GM18951 (cell line): Measurements from ENCODE around the gene RANBP17.

Experiments
- POLR2A ChIP-seq: IDR thresholded peaks from 4 replicates; pipeline ENCODE4 v1.6.1; 2011; ENCODE audit warnings: mild to moderate bottlenecking; ENCODE audit not compliant: insufficient read length, insufficient read depth; ENCODE audit errors: extremely low read depth
- in situ Hi-C: fragments of 300-500 bp; cut with MboI; formaldehyde crosslinking; loops from one replicate; pipeline ENCODE4 v1.12.0; 2022; ENCODE audit warnings: low sequenced_read_pairs, mixed read lengths, inconsistent platforms; ENCODE audit not compliant: unreplicated experiment

The RANBP17 gene

DNA sequence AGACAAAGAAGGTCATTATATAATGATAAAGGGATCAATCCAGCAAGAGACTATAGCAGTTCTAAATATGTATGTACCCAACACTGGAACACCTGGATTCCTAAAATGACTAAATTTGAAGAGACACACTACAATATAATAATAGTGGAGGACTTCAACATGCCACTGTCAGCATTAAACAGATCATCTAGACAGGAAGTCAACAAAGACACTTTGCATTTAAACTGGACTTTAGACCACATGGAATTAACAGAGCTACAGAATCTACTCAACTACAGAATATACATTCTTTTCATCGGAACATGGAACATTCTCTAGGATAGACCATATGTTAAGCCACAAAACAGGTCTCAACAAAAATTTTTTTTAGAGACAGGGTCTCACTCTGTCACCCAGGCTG lies 388.9 kb downstream of the RANBP17 start:
- in situ Hi-C loops: no loop called here
- no peak for TF ChIP-seq POLR2A

DNA sequence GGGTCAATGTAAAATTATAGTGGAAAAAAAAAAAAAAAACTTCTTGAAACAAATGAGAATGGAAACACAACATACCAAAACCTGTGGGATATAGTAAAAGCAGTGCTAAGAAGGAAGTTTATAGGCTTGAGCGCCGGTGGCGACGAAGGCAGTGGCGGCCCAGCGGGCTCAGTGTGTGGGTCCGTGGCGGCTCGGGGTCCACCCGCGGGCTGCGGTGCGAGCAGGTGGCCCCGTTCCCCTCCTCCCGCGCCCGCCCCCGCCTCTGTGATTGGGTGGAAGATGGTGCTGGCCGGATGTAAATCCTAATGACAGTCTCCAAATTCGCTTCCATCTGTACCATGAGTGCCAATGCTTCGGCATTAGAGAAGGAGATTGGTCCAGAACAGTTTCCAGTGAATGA lies 389.7 kb downstream of the RANBP17 start:
- no peak for TF ChIP-seq POLR2A
- in situ Hi-C loops: no loop called here

- in situ Hi-C loops: no loop called here
- no peak for TF ChIP-seq POLR2A
These were observed 390.9 kb downstream of the RANBP17 start for GRCh38 chr5:171252674-171253073.

GRCh38 chr5:171258737-171259415 lies 397.1 kb downstream of the RANBP17 start:
- in situ Hi-C loops: no loop called here
- no peak for TF ChIP-seq POLR2A

GRCh38 chr5:171261361-171261760 lies 399.5 kb downstream of the RANBP17 start:
- no peak for TF ChIP-seq POLR2A
- in situ Hi-C loops: no loop called here

DNA sequence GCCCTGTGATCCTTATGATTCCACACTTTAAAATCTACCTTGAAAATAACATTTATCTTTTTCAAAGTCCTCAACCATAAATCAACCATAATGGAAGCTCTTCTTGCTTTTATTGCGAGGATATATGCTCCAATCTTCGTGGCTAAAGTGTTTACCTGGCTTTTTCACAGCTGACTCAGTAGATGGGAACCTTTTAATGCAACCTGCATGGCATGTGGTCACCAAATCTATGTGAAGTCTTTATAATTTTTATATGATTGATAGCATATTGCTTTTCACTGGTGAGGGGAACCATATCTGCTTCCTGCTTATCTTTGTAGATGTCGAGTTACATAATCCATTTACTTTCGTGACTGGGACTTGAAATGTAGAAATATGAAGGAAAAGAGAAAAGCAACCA lies 400.1 kb downstream of the RANBP17 start:
- in situ Hi-C loops: no loop called here
- no peak for TF ChIP-seq POLR2A

GRCh38 chr5:171263181-171263580 lies 401.4 kb downstream of the RANBP17 start:
- TF ChIP-seq POLR2A: no peak
- in situ Hi-C loops: no loop called here

DNA sequence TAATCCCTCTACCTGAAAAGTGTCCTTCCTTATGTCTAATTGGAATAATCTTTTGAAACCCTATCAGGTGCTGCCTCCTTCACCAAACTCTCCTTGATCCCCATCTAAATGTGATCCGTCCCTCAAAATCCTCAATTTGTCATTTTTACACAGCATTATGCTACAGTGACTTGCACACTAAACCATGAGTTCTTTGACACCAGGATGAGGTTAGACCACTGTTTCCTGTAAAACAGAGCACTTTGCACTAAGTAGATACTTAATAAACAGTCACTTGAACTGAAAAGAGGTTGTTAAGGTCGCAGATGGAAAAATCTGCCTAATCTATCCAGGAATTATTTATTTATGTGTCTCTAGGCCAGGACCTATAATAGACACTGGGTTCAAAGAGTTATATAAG lies 403.0 kb downstream of the RANBP17 start:
- TF ChIP-seq POLR2A: no peak
- in situ Hi-C loops: no loop called here

DNA sequence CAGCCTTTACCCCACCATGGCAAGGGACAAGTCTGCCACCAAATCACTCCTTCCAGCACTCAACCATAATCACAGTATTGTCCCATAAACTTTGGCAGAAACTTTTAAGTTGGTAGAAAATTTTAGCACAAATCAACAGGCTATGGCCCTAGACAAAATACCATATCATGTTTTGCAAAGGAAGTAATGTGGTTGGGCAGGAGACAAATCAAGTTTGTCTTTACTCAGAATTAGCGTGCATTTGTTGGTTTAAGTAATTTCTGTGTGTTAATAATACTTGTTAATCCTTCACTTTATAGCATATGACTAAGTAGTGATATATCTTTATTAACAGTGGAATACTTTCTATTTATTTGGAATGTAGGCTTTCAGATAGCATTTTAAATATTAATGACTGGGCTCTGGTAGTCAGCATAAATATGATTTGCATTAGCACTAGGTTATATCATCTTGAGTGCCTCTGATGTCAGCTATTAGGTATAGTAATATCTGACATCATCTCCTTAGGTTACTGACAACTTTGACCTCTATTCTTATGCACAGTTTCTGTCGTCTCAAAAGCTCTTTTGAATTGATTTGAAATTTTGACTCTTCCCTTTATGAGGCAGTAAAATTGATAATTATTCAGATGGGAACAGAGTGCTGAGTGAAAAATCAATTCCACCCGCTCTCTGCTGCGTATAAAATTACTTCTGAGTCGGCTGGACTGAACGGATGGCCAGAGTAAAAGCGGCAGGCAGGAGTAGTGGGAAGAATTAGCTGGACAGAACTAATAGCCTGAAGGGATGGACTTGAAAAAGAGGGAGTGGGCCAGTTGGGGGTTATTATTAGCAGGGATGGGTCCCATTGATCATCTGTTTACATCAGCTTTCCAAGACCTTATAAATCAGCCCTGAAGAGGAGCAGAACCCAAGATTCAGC lies 407.1 kb downstream of the RANBP17 start:
- TF ChIP-seq POLR2A: no peak
- in situ Hi-C loops: no loop called here

GRCh38 chr5:171269717-171270116 lies 407.9 kb downstream of the RANBP17 start:
- in situ Hi-C loops: no loop called here
- no peak for TF ChIP-seq POLR2A

DNA sequence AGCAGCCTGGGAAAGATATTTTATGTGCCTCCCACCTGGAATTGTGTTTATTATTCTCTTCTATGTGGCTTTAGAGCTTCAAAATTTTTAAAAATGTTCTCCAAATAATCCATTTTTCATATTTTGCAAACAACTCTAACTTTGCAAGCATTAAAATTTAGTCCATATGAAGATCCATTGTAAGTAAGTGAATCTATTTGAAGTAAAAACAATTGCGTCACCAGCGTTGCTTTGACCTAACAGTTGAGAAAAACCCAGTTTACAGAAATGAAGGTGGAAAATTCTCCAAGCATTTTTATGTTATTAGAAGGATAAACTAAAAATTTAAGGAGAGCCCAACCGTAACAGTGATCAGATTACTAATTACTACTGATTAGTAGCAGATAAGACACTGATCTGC lies 408.3 kb downstream of the RANBP17 start:
- no peak for TF ChIP-seq POLR2A
- in situ Hi-C loops: no loop called here

DNA sequence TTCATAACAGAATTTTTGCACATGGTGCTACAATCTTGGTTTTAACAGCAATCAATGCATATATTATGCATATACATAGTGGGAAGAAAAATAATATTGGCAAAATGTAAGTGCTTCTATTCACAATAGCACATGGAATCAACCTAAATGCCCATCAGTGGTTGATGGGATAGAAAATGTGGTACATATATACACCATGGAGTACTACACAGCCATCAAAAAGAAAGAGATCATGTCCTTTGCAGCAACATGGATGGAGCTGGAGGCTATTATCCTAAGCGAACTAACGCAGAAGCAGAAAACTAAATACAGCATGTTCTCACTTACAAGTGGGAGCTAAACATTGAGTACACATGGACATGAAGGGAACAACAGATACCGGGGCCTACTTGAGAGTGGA lies 410.0 kb downstream of the RANBP17 start:
- in situ Hi-C loops: no loop called here
- TF ChIP-seq POLR2A: no peak

DNA sequence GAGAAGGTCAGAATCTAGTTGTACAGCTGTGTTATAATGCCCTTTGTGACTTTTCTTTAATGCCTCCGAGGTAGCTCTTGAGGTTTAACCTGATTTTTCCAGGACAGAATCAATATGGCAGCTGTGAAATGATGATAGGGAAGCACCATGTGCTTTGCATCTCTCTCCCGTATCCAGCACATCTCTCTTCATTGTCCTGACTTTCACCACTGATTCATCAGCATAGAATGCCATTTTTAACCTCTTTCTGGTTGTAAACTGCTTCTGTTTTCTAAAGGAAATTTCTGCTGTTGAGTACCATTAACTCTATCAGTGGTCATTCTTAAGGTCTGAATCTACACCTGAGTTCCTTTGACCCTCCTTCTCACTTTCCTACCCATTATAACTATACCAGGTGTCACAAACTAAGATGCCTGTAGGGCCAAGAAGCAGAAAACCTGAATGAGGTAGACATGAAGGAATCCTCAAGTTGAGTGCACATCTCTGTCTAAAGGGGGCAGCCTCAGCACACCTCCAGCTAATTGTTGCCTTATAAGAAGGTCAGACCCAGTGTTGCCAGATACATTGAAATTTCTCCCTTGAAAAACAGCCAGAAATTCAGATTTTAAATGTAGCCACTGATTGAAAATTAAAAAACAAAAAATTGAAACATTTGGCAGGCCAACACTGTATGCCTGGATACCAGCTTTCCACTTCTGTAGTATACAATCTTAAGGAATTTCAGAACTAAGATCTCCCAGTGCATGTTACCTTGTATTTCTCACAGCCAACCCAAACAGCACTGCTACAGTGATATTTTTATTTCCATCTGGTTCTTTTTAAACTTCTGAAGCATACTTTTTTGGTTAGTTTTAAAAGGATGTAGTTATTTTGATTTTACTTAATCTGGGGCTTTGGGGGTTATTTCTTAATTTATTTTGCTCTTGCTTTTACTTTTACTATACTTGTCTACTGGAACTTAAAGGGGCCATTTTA lies 411.5 kb downstream of the RANBP17 start:
- in situ Hi-C loops: no loop called here
- no peak for TF ChIP-seq POLR2A

GRCh38 chr5:171275841-171276544 lies 414.2 kb downstream of the RANBP17 start:
- in situ Hi-C loops: no loop called here
- TF ChIP-seq POLR2A: no peak
